Left lobe of liver (tissue), 2 donors: Measurements from ENCODE around the gene SYNJ2. TPM values are rescaled to one million over a fixed set of nuclear protein-coding genes. Genes with fewer than 3 reads are reported as not detected.
"Not testable (repeated sequence)": the region's sequence is repeated elsewhere in the genome, so short reads cannot be mapped to it uniquely, and the experiment has no call there.

ENCODE experiments used
- ATAC-seq: fragments of 200-7000 bp; cut with Tn5 transposase; one replicate; pipeline ENCODE4 v1.9.1; 2020; ENCODE audit warnings: mild to moderate bottlenecking, moderate library complexity
- DNase-seq: peaks from one replicate; pipeline ENCODE4 v3.0.0-alpha.2; 2020; ENCODE audit warnings: low spot score
- total RNA-seq: library from RNA; stranded (reverse); gene quantifications from one replicate; pipeline ENCODE4 v1.2.1, GENCODE V29; 2021
- donor health status: DM: no; HTN: no; CAD: no; lungs with moderate emphysema.
- donor health status: DM: no; HTN: yes; CAD: no.

Gene SYNJ2
- total RNA-seq: 5.5 TPM

- ATAC-seq (peak; percentile 92), DNase-seq (peak; percentile 87)
These were observed at the start of gene SYNJ2 for GRCh38 chr6:157981395-157982101. TSS of gene SYNJ2 (plus strand) at chr6:157981863. CDS start at chr6:157981962, 99 bp downstream.

GRCh38 chr6:157935786-157936185 is 45.9 kb upstream of the SYNJ2 start:
- no peak for ATAC-seq
- no peak for DNase-seq

- no peak for ATAC-seq
- DNase-seq: no peak
These were observed 44.3 kb upstream of the SYNJ2 start for GRCh38 chr6:157937318-157937717.

GRCh38 chr6:157937916-157938315 is 43.7 kb upstream of the SYNJ2 start:
- ATAC-seq: no peak
- no peak for DNase-seq

- DNase-seq: not testable (repeated sequence)
- ATAC-seq: peak; percentile 77
These were observed 41.2 kb upstream of the SYNJ2 start for GRCh38 chr6:157940375-157941036.

- peak; percentile 32 for ATAC-seq
These were observed 40.4 kb upstream of the SYNJ2 start for GRCh38 chr6:157941101-157941863.

GRCh38 chr6:157942351-157942750 is 39.3 kb upstream of the SYNJ2 start:
- no peak for DNase-seq
- no peak for ATAC-seq

More at GRCh38 chr6:157941101-157941863, 40.4 kb upstream of the SYNJ2 start:
- no peak for DNase-seq

- no peak for ATAC-seq
- DNase-seq: no peak
These were observed 38.3 kb upstream of the SYNJ2 start for GRCh38 chr6:157943249-157943963.

GRCh38 chr6:157943964-157944283 is 37.7 kb upstream of the SYNJ2 start:
- ATAC-seq: no peak
- no peak for DNase-seq

- no peak for DNase-seq
- ATAC-seq: no peak
These were observed 36.4 kb upstream of the SYNJ2 start for GRCh38 chr6:157944983-157945931.

GRCh38 chr6:157946053-157946617 is 35.5 kb upstream of the SYNJ2 start:
- DNase-seq (no peak), ATAC-seq (no peak)

GRCh38 chr6:157946865-157947532 is 34.7 kb upstream of the SYNJ2 start:
- ATAC-seq (peak; percentile 53), DNase-seq (no peak)

GRCh38 chr6:157950899-157951298 is 30.8 kb upstream of the SYNJ2 start:
- not testable (repeated sequence) for DNase-seq, ATAC-seq

- DNase-seq (no peak), ATAC-seq (peak; percentile 12)
These were observed 29.8 kb upstream of the SYNJ2 start for GRCh38 chr6:157951828-157952227.

- DNase-seq (no peak), ATAC-seq (no peak)
These were observed 28.8 kb upstream of the SYNJ2 start for GRCh38 chr6:157952861-157953351.

- no peak for DNase-seq
These were observed 28.0 kb upstream of the SYNJ2 start for GRCh38 chr6:157953580-157954091.

GRCh38 chr6:157954150-157955117 is 27.2 kb upstream of the SYNJ2 start:
- peak; percentile 88 for DNase-seq
- ATAC-seq: peak; percentile 97

More at GRCh38 chr6:157953580-157954091, 28.0 kb upstream of the SYNJ2 start:
- ATAC-seq: no peak
